ENCODE data around the gene MYNN.

MYNN gene

GRCh38 chr3:169836078-169836941 lies 63.1 kb downstream of the MYNN start:
- DNase-seq = no peak

DNA sequence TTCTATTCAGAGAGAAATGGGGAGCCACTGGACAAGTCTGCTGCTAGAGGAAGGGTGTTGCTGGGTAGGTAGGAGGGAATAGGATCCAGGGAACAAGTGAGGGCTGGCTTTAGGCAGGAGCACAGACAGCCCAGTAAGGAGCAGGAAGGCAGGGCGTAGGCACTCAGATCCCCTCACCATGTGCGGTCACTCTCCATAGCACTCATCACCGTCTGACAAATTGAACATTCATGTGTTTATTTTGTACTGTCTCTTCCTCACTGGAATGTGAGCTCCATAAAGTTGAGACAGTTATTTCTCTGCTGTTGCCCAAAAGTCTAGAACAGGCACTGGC lies 63.7 kb downstream of the MYNN start:
- DNase-seq = no peak

DNA sequence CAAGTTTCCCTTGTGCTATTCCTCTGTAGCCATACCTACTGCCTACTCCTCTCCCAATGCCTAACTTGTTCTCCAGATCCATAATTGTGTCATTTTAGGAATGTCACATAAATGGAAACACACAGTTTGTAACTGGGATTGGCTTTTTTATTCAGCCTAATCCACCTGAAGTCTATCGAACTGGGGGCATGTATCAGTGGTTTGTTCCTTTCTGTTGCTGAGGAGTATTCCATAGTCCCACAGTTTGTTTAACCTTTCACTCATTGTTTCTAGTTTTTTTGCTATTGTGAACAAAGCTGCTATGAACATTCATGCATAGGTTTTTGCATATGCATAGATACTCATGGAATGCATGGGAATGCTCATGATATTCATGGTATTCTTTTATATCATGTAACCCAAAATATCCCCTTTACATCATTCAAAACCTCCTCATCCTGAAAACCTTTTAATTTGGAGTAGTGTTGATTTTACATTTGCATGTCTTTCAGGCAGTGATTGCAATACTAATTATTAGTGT lies 65.4 kb downstream of the MYNN start:
- no peak for DNase-seq
